ENCODE measurements around the gene ZNF750. TPM values are rescaled to one million over a fixed set of nuclear protein-coding genes. Genes with fewer than 3 reads are reported as not detected.

ZNF750 gene
- total and polyA plus RNA-seq, 7 donors, result 0.01 TPM; not detected in 6

- no peak for TF ChIP-seq EP300 (IDR thresholded peaks at IDR 0.05)
- TF ChIP-seq POLR2AphosphoS5 (IDR thresholded peaks at IDR 0.05), result no peak
- no peak for TF ChIP-seq POLR2A (IDR thresholded peaks at IDR 0.05)
- no peak for TF ChIP-seq CTCF (IDR thresholded peaks at IDR 0.05)
- peaks cover 3 to 52% (median 7%) of the 10 kb centered on the region in 4 donors for H3K36me3 ChIP-seq
- 89 to 95% methylated on average over 5 of the region's 5 CpGs for WGBS, 2 donors
Observed at GRCh38 chr17:82817947-82818346, 21.9 kb downstream of the ZNF750 start.

DNA sequence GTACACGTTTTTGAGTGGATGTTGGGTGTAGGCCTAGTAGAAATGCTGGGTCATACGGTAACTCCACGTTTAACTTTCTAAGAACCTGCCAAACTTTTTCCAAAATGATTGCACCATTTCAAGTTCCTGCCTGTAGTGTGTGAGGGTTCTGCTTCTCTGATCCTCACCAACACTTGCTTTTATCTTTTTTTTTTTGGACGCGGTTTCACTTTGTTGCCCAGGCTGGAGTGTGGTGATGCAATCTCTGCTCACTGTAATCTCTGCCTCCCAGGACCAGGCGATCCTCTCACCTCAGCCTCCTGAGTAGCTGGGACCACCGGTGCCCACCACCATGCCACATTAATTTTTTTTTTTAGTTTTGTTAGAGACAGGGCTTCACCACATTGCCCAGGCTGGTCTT lies 23.5 kb downstream of the ZNF750 start:
- Histone ChIP-seq H3K36me3 (peaks cover 4 to 62% (median 7%) of the 10 kb centered on the region in 4 donors), H3K27ac (no peak overlapping the region), H3K27me3 (no peaks in the 10 kb centered on the region), H3K9me3 (peaks cover 0 to 9% (median 2%) of the 10 kb centered on the region in 4 donors), H3K4me3 (no peak overlapping the region), H3K4me1 (no peaks in the 10 kb centered on the region)
- intact Hi-C loops (cut with DNase I), result no loop called here
- 56 to 80% methylated on average over 7 of the region's 7 CpGs for WGBS, 2 donors
- TF ChIP-seq EP300 (IDR thresholded peaks at IDR 0.05) (no peak), CTCF (IDR thresholded peaks at IDR 0.05) (no peak)
- no peak for DNase-seq

More at GRCh38 chr17:82817947-82818346, 21.9 kb downstream of the ZNF750 start:
- intact Hi-C loops (cut with DNase I), result no loop called here
- Histone ChIP-seq H3K4me3 (no peak overlapping the region), H3K9me3 (peaks cover 0 to 9% (median 2%) of the 10 kb centered on the region in 4 donors), H3K4me1 (no peaks in the 10 kb centered on the region), H3K27me3 (no peaks in the 10 kb centered on the region), H3K27ac (no peak overlapping the region)
- no peak for DNase-seq

DNA sequence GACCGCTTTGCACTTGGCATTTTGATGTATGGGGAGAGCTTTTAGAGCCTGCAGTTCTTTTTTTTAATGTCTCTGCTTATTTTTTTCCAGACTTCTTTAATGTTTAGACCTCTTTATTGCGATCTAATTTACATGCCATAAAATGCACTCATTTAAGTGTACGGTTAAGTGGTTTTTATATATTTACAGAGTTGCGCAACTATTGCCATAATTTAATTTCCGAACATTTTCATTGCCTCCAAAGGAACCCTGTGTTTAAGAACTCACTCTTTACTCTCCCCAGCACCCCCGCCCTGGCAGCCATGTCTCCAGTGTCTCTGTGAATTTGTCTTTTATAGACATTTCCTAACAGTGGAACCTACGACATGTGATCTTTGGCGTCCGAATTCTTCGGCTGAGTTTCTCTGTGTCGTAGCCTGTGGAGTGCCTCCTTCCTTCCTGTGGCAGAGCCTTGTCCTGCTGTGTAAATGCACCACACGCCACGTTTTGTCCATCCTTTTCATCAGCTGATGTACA lies 24.0 kb downstream of the ZNF750 start:
- Histone ChIP-seq H3K9me3 (peaks cover 0 to 9% (median 2%) of the 10 kb centered on the region in 4 donors), H3K36me3 (peaks cover 6 to 62% (median 8%) of the 10 kb centered on the region in 4 donors), H3K4me3 (no peak overlapping the region), H3K27ac (no peak overlapping the region), H3K27me3 (no peaks in the 10 kb centered on the region), H3K4me1 (no peaks in the 10 kb centered on the region)
- 13 to 73% methylated on average over 13 of the region's 13 CpGs for WGBS, 2 donors
- intact Hi-C loops (cut with DNase I), result no loop called here
- TF ChIP-seq CTCF (IDR thresholded peaks at IDR 0.05) (no peak), POLR2AphosphoS5 (IDR thresholded peaks at IDR 0.05) (no peak), EP300 (IDR thresholded peaks at IDR 0.05) (no peak), POLR2A (IDR thresholded peaks at IDR 0.05) (no peak)
- no peak for DNase-seq

- 24 to 69% methylated on average over 5 of the region's 5 CpGs for WGBS, 2 donors
- H3K9me3 ChIP-seq, result peaks cover 0 to 8% (median 2%) of the 10 kb centered on the region in 4 donors
- H3K4me3 ChIP-seq, result no peak overlapping the region
- no peak overlapping the region for H3K27ac ChIP-seq
- no peaks in the 10 kb centered on the region for H3K27me3 ChIP-seq
- no peaks in the 10 kb centered on the region for H3K4me1 ChIP-seq
- H3K36me3 ChIP-seq, result peaks cover 6 to 62% (median 9%) of the 10 kb centered on the region in 4 donors
- TF ChIP-seq CTCF (IDR thresholded peaks at IDR 0.05), result no peak
- TF ChIP-seq POLR2AphosphoS5 (IDR thresholded peaks at IDR 0.05), result no peak
- no peak for TF ChIP-seq EP300 (IDR thresholded peaks at IDR 0.05)
- TF ChIP-seq POLR2A (IDR thresholded peaks at IDR 0.05), result no peak
- intact Hi-C loops (cut with DNase I), result no loop called here
- DNase-seq, result no peak
Observed at GRCh38 chr17:82815354-82815753, 24.5 kb downstream of the ZNF750 start.

DNA sequence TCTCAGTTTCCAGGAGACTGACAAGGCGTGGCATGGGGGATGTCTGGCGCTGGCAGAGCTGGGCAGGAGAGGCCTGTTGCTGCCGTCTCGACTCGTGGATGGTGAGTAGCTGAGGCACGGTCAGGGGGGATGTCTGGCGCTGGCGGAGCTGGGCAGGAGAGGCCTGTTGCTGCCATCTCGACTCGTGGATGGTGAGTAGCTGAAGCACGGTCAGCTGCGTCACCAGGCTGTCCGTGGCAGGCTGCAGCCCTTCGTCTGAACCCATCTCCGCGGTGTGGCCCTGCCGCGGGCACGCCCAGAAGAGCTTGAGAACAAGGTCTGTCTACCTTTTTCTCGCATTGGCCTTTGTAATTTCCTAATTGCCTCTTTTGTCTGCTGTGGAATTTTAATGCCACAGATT lies 25.0 kb downstream of the ZNF750 start:
- no peak for TF ChIP-seq POLR2A (IDR thresholded peaks at IDR 0.05)
- DNase-seq, result no peak
- Histone ChIP-seq H3K9me3 (peaks cover 0 to 4% (median 0%) of the 10 kb centered on the region in 4 donors), H3K4me3 (no peak overlapping the region), H3K27ac (no peak overlapping the region), H3K27me3 (no peaks in the 10 kb centered on the region), H3K36me3 (peaks cover 6 to 62% (median 9%) of the 10 kb centered on the region in 4 donors), H3K4me1 (peaks cover 0 to 1% (median under 1%) of the 10 kb centered on the region in 4 donors)
- intact Hi-C loops (cut with DNase I), result no loop called here
- WGBS, 2 donors, result 35 to 82% methylated on average over 20 of the region's 20 CpGs
